GM21786 (cell line): ENCODE measurements around the gene RDH8.

Experiments used
- ATAC-seq: cut with Tn5 transposase; IDR thresholded peaks from one replicate; pipeline ENCODE4 v1.9.1; 2021; ENCODE audit not compliant: unreplicated experiment

The RDH8 gene

GRCh38 chr19:10036601-10037071 is 23.4 kb downstream of the RDH8 start:
- no peak for ATAC-seq

DNA sequence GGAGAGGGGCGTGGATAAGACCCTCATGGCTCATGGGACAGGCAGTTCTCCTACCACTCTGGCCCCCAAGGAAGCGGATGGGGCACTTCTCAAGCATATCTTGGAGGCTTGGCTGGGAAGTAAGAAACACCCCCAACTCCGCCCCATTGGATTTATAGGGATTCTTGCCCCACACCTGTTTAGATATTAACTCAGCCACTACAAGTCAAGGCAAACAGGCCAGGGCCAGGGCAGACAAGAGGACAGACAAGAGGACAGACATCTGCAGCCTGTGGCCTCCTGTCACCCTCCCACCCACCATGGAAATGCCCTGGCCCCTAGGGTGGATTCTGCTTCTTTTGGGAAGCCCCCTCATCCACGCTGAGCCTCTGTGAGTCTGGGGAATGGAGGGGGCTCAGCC is 24.1 kb downstream of the RDH8 start:
- ATAC-seq = no peak

GRCh38 chr19:10037809-10038208 is 24.5 kb downstream of the RDH8 start:
- ATAC-seq = no peak

DNA sequence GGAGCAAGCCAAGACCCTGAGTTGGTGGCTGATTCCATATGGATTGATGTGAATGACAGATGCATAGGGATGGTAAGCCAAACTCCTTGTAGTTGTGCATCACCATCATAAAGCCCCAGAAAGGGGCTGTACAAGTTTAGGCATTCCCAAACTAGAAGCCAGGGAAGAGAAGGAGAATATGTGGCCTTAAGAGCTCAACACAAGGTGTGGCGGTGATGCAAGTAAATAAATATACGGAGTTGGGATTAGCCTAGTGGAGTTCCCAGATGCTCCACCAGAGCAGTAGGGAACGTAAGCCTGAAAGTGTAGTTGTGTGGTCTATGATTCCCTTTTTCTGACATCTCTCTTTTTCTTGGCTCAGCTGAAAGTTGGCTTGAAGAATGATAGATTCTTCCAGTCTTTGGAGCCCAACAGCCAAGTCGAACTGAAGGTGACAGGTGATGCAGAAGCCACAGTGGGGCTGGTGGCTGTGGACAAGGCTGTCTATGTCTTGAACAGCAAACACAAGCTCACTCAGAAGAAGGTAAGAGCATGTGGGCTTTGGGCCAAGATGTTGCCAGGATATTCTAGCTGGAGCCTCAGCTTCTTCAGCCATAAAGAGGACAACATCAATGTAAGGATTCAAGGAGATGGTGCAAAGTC is 30.1 kb downstream of the RDH8 start:
- no peak for ATAC-seq

GRCh38 chr19:10044390-10044789 is 31.1 kb downstream of the RDH8 start:
- ATAC-seq = no peak

- ATAC-seq = no peak
Measured at GRCh38 chr19:10045371-10045770, 32.1 kb downstream of the RDH8 start.

DNA sequence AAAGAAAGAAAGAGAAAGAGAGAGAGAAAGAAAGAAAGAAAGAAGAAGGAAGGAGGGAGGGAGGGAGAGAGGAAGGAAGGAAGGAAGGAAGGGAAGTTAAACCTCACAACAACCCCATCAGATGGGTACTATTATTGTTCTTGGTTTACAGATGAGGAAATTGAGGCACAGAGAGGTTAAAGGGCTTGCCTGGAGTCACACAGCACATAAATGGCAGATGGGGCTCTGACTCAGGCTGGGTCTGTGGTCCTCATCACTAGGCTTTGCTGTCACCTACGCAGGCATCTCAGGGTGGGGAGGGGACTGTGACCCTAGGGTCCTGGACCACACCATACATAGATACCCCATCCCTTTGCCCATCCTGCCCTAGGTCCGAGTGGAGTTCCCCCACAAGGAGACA is 36.3 kb downstream of the RDH8 start:
- ATAC-seq = no peak

DNA sequence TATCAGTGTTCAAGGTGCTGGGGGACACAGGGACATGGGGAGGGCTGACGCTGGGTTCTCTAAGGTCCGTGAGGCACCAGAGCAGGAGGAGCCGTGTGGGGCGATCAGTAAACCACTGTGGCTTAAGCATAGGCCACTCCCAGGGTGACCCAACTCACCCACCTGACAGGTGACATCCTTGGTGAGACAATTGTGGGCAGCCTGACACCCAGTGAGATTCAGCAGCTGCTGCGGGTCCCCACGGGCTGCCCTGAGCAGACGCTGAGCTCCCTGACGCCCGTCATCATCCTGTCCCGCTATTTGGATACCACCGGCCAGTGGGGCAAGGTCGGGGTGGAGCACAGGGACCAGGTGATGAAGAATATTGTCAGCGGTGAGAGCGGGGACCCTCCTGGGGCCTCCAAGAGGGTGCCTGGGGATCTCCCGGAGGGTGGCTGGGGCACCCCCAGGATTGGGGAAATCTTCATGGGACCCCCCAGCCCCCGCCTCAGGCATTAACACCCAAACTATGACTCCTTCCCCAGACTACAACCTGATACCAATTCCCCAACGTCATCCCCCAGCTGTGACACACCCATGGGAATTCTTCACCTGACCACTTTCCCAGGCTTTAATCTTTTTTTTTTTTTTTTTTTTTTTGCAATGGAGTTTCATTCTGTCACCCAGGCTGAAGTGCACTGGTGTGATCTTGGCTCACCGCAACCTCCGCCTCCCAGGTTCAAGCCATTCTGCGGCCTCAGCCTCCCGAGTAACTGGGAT is 39.5 kb downstream of the RDH8 start:
- ATAC-seq = no peak

DNA sequence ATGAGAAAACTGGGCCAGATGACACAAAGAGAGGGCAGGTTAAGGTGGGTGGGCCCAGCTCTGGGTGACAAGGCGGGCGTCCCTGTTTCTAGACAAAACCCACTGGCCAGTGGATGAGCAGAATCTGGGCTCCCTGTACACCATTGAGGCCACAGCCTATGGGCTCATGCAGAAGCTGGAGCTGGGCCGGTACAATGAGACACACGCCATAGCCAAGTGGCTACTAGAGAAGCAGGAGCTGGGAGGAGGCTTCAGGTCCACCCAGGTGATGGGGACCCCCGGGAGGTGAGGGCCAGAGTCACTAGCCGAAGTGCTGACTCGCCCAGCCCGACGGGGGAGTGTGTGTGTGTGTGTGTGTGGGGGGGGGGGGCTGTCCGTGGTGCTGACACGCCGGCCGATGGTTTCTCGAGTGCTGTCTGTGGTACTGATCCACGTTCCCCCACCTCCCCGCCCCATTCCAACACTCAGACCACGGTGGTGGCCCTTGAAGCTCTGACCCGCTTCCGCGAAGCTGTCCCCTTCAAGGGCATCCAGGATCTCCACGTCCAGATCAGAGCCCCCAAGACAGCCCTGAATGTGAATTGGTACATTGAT is 48.5 kb downstream of the RDH8 start:
- no peak for ATAC-seq

- ATAC-seq = no peak
Measured at GRCh38 chr19:10068205-10068604, 54.9 kb downstream of the RDH8 start.

DNA sequence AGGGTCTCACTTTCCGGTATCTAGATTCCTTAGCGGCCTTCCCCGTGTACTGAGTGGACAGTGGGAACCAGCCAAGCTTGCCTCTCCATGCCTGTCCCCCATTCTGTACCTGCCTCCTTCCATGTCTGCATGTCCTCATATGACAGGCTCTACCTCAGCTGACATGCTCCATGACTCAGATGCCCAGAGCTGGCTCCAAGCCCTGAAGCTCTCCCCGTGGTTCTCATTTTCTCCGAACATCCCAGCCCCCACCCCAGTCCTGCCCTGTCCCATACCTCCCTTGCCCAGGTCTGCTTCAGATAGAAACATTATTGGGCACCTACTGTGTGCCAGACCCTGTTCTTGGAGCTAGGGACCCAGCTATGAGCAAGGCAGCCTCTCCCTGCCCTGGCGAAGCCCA is 55.8 kb downstream of the RDH8 start:
- no peak for ATAC-seq

- ATAC-seq = no peak
Measured at GRCh38 chr19:10070730-10071446, 57.6 kb downstream of the RDH8 start.
